Loucy (cell line): ENCODE results near the gene ELOA.
A peak's percentile ranks its signal among the peaks of the same experiment; 100 is the strongest.

Source experiments
- H2AFZ ChIP-seq: fragments of 200-600 bp; sonication (generic); 2 replicates; pipeline ENCODE4 v1.6.0; 2016; ENCODE audit warnings: antibody characterized with exemption, mild to moderate bottlenecking, low read length, moderate library complexity
- H3F3A ChIP-seq: fragments of 200-600 bp; 2 replicates; pipeline ENCODE4 v1.6.0; 2016; ENCODE audit warnings: antibody characterized with exemption, low read depth, mild to moderate bottlenecking
- H3K27me3 ChIP-seq: fragments of 200-600 bp; sonication (generic); 2 replicates; pipeline ENCODE4 v1.6.1; 2014; ENCODE audit warnings: low read length, mild to moderate bottlenecking; ENCODE audit not compliant: insufficient read depth, poor library complexity, severe bottlenecking
- H3K36me3 ChIP-seq: fragments of 200-600 bp; sonication (generic); 2 replicates; pipeline ENCODE4 v1.6.1; 2016; ENCODE audit warnings: low read length; ENCODE audit not compliant: insufficient read depth
- H3K4me1 ChIP-seq: fragments of 200-600 bp; sonication (generic); 2 replicates; pipeline ENCODE4 v1.5.1; 2014; ENCODE audit warnings: low read length, mild to moderate bottlenecking; ENCODE audit not compliant: insufficient read depth, poor library complexity, severe bottlenecking
- H3K4me2 ChIP-seq: fragments of 200-600 bp; sonication (generic); 2 replicates; pipeline ENCODE4 v1.6.0; 2014; ENCODE audit warnings: antibody characterized with exemption, low read length, low read depth, mild to moderate bottlenecking; ENCODE audit not compliant: poor library complexity, severe bottlenecking
- H3K4me3 ChIP-seq: fragments of 200-600 bp; sonication (generic); 2 replicates; pipeline ENCODE4 v1.5.1; 2014; ENCODE audit warnings: low read length, mild to moderate bottlenecking, mixed read lengths; ENCODE audit not compliant: poor library complexity, severe bottlenecking
- H3K79me2 ChIP-seq: fragments of 200-600 bp; sonication (generic); 2 replicates; pipeline ENCODE4 v1.6.1; 2014; ENCODE audit warnings: low read length; ENCODE audit not compliant: insufficient read depth
- H3K9ac ChIP-seq: fragments of 200-600 bp; sonication (generic); 2 replicates; pipeline ENCODE4 v1.6.0; 2014; ENCODE audit warnings: mild to moderate bottlenecking, low read depth, low read length, moderate library complexity; ENCODE audit not compliant: poor library complexity, severe bottlenecking
- H3K9me2 ChIP-seq: fragments of 200-600 bp; sonication (generic); replicated peaks from 2 replicates; pipeline ENCODE4 v1.6.1; 2016; ENCODE audit warnings: low read depth, low read length, mixed read lengths
- H3K9me3 ChIP-seq: fragments of 200-600 bp; sonication (generic); 2 replicates; pipeline ENCODE4 v1.6.1; 2014; ENCODE audit warnings: mild to moderate bottlenecking, antibody characterized with exemption, low read length, low read depth; ENCODE audit not compliant: insufficient read depth
- H4K20me1 ChIP-seq: fragments of 200-600 bp; sonication (generic); 2 replicates; pipeline ENCODE4 v1.6.0; 2014; ENCODE audit warnings: antibody characterized with exemption, low read length, mild to moderate bottlenecking; ENCODE audit not compliant: insufficient read depth, poor library complexity, severe bottlenecking
- EZH2phosphoT487 ChIP-seq: fragments of 200-600 bp; IDR thresholded peaks from 2 replicates; pipeline ENCODE4 v1.6.1; 2018; ENCODE audit warnings: antibody characterized with exemption, mild to moderate bottlenecking, moderate library complexity, borderline replicate concordance
- TF ChIP-seq, protein P1 (sequence below): fragments of 200-600 bp; sonication (generic); conservative IDR thresholded peaks from 2 replicates; pipeline ENCODE4 v1.5.1; 2014; ENCODE audit warnings: mild to moderate bottlenecking, antibody characterized with exemption, low read length

The ELOA gene

DNA sequence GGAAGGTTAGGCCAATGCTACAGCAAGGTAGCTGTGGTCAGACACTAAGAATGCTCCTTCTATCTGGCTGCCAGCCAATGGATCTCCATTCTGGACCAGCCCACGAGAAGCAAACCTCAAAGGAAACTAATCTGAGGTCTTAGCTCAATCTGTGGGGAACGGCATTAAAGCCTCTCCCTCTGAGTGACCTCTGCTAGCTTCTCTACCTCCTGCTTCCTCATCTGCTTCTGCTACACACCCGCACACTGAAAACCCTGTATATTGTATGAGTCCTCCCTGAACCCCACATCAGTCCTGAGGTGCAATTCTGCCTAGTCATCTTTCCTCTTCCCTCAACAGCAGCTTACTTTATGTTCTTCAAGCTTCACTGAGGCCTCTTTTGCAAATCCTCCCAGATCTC is 64.2 kb downstream of the ELOA start:
- peaks cover 6% of the 10 kb centered on the region for H3K4me1 ChIP-seq
- H3F3A ChIP-seq: no peaks in the 10 kb centered on the region
- no peak overlapping the region for H2AFZ ChIP-seq
- no peaks in the 10 kb centered on the region for H4K20me1 ChIP-seq
- no peaks in the 10 kb centered on the region for H3K27me3 ChIP-seq
- no peak overlapping the region for H3K4me2 ChIP-seq
- no peak overlapping the region for H3K4me3 ChIP-seq
- no peak overlapping the region for H3K9ac ChIP-seq
- H3K9me3 ChIP-seq: no peaks in the 10 kb centered on the region
- no peak for TF ChIP-seq EZH2phosphoT487
- TF ChIP-seq, protein P1, sequence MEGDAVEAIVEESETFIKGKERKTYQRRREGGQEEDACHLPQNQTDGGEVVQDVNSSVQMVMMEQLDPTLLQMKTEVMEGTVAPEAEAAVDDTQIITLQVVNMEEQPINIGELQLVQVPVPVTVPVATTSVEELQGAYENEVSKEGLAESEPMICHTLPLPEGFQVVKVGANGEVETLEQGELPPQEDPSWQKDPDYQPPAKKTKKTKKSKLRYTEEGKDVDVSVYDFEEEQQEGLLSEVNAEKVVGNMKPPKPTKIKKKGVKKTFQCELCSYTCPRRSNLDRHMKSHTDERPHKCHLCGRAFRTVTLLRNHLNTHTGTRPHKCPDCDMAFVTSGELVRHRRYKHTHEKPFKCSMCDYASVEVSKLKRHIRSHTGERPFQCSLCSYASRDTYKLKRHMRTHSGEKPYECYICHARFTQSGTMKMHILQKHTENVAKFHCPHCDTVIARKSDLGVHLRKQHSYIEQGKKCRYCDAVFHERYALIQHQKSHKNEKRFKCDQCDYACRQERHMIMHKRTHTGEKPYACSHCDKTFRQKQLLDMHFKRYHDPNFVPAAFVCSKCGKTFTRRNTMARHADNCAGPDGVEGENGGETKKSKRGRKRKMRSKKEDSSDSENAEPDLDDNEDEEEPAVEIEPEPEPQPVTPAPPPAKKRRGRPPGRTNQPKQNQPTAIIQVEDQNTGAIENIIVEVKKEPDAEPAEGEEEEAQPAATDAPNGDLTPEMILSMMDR: no peak
- H3K9me2 ChIP-seq: no peaks in the 10 kb centered on the region
- no peaks in the 10 kb centered on the region for H3K79me2 ChIP-seq
- H3K36me3 ChIP-seq: no peaks in the 10 kb centered on the region

DNA sequence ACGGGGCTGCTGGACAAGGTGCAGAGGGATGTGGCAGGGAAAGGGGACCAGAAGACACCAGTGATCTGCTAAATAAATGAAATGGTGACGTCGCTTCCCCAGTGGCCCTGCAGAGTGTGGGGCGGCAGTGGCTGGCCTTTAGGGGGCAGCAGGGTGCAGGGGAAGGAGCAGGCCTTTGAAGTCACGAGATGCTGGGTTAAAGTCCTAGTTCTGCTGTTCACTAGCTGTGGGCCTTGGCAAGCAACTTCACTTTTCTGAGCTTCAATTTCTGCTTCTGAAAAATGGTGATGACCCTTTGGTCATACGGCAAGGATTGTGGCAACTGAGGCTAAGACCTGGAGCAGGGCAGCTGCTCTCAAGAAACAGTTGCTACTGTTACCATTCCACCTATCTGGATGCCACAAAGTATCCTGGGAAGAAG is 66.5 kb downstream of the ELOA start:
- Histone ChIP-seq H3K27me3 (no peaks in the 10 kb centered on the region), H3K4me3 (no peak overlapping the region), H3F3A (no peaks in the 10 kb centered on the region), H2AFZ (no peak overlapping the region), H3K4me1 (peaks cover 6% of the 10 kb centered on the region), H3K36me3 (no peaks in the 10 kb centered on the region), H3K9me2 (no peaks in the 10 kb centered on the region), H3K4me2 (no peak overlapping the region), H3K9ac (no peak overlapping the region), H3K9me3 (no peaks in the 10 kb centered on the region), H4K20me1 (no peaks in the 10 kb centered on the region), H3K79me2 (no peaks in the 10 kb centered on the region)
- TF ChIP-seq, protein P1: peak; percentile 90
- TF ChIP-seq EZH2phosphoT487: no peak

DNA sequence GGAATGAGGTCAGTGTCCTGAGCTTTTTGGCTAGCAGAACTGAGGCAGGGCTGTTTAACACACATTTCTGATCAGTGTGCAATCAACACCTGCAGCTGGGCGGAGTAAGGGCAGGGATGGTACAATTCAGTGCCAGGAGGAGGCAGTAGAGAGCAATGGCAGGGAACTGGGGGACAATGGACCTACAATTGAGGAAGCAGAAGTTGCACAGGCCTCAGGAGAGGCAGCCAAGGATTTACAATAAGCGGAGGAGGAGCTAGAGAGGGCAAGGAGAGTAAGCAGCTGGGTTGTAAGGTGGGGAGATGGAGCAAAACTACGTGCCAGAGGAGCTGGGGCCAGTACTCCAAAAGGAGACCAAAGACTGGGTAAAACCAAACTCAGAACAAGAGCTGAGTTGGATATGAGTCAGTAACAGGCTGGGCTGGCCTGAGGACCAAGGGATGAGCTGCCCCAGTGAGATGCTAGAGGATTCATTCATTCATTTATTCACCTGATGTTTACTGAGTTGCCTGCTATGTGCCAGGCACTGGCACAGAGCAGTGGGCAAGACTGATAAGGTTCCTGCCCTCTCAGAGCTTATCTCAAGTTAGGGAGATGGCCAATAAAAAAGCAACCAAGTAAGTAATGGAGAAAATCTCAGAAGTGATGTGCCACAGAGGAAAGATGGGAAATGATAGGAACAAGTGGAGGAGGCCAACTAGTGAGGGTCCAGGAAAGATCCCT is 67.7 kb downstream of the ELOA start:
- H3F3A ChIP-seq: no peaks in the 10 kb centered on the region
- TF ChIP-seq, protein P1: peak; percentile 93
- TF ChIP-seq EZH2phosphoT487: no peak
- no peaks in the 10 kb centered on the region for H3K9me3 ChIP-seq
- no peaks in the 10 kb centered on the region for H3K27me3 ChIP-seq
- no peaks in the 10 kb centered on the region for H3K79me2 ChIP-seq
- H3K36me3 ChIP-seq: no peaks in the 10 kb centered on the region
- no peak overlapping the region for H3K4me2 ChIP-seq
- H3K4me1 ChIP-seq: peaks cover 6% of the 10 kb centered on the region
- H3K4me3 ChIP-seq: no peak overlapping the region
- H3K9ac ChIP-seq: no peak overlapping the region
- no peaks in the 10 kb centered on the region for H3K9me2 ChIP-seq
- no peaks in the 10 kb centered on the region for H4K20me1 ChIP-seq
- no peak overlapping the region for H2AFZ ChIP-seq
